AG09319 (cell line): ENCODE results near the gene OSBPL5.

ENCODE experiments used
- DNase-seq: peaks from one replicate; pipeline ENCODE4 v3.0.0-alpha.2; 2010; ENCODE audit warnings: low read depth; ENCODE audit errors: extremely low read depth
- CTCF ChIP-seq: IDR thresholded peaks from 2 replicates; pipeline ENCODE4 v1.5.1; 2011; ENCODE audit warnings: low read depth, mild to moderate bottlenecking, inconsistent platforms, low read length, moderate library complexity

OSBPL5 gene

GRCh38 chr11:3197044-3197695 is 32.1 kb upstream of the OSBPL5 start:
- TF ChIP-seq CTCF: no peak
- DNase-seq: no peak

- DNase-seq: no peak
- TF ChIP-seq CTCF: no peak
These were observed 31.3 kb upstream of the OSBPL5 start for GRCh38 chr11:3196161-3197043.

GRCh38 chr11:3195251-3196160 is 30.4 kb upstream of the OSBPL5 start:
- no peak for DNase-seq
- peak; percentile 55 for TF ChIP-seq CTCF

- DNase-seq: no peak
- TF ChIP-seq CTCF: no peak
These were observed 29.1 kb upstream of the OSBPL5 start for GRCh38 chr11:3194016-3194816.

- no peak for DNase-seq
These were observed 28.4 kb upstream of the OSBPL5 start for GRCh38 chr11:3193373-3194015.

More at GRCh38 chr11:3193373-3194015, 28.4 kb upstream of the OSBPL5 start:
- no peak for TF ChIP-seq CTCF
